Left lung (tissue), 10 donors: ENCODE results near the gene KIAA0513. TPM values are rescaled to one million over a fixed set of nuclear protein-coding genes. Genes with fewer than 3 reads are reported as not detected.

Experiments used
- ATAC-seq: fragments of 200-7000 bp; cut with Tn5 transposase; one replicate; pipeline ENCODE4 v1.9.1; 2020; ENCODE audit warnings: moderate library complexity
- DNase-seq, 4 donors: peaks; one replicate each; pipeline ENCODE4 v3.0.0-alpha.2; 2013 to 2020
- H3K27ac ChIP-seq, 2 donors: fragments of 200-600 bp; sonication (generic) in 1 of 2; one replicate each; pipeline versions ENCODE4 v1.5.0 to v1.8.0; 2020 to 2021
- H3K27me3 ChIP-seq, 2 donors: fragments of 200-600 bp; sonication (generic) in 1 of 2; one replicate each; pipeline versions ENCODE4 v1.5.0 to v1.8.0; 2020 to 2021
- H3K36me3 ChIP-seq, 2 donors: fragments of 200-600 bp; sonication (generic) in 1 of 2; one replicate each; pipeline versions ENCODE4 v1.5.0 to v1.8.0; 2020 to 2021
- H3K4me1 ChIP-seq, 2 donors: fragments of 200-600 bp; one replicate each; pipeline ENCODE4 v1.8.0; 2021
- H3K4me3 ChIP-seq, 2 donors: fragments of 200-600 bp; sonication (generic) in 1 of 2; one replicate each; pipeline versions ENCODE4 v1.5.0 to v1.8.0; 2020 to 2021; ENCODE audit warnings: mild to moderate bottlenecking in 1 of 2
- H3K9me3 ChIP-seq, 2 donors: fragments of 200-600 bp; sonication (generic) in 1 of 2; one replicate each; pipeline versions ENCODE4 v1.5.0 to v1.8.0; 2020 to 2021
- CTCF ChIP-seq, 2 donors: fragments of 200-600 bp; sonication (generic) in 1 of 2; IDR thresholded peaks; one replicate each; pipeline versions ENCODE4 v1.5.0 to v1.8.0; 2021; ENCODE audit warnings: antibody characterized with exemption in 2 of 2
- intact Hi-C, 2 donors: fragments of 100-400 bp; cut with DNase I; formaldehyde crosslinking; loops; one replicate each; pipeline versions ENCODE4 v1.11.2 to v1.14.2; 2022
- polyA plus RNA-seq, 6 donors: library from polyadenylated mRNA; unstranded; fragments of 120-200 nt; gene quantifications; one replicate each; pipeline ENCODE4 v1.2.1, GENCODE V29; 2013; ENCODE audit not compliant: insufficient read length in 6 of 6
- total RNA-seq, 2 donors: library from RNA; stranded (reverse); fragmentation: NEBNext Ultra II Directional; extraction: Animal tissue kit (Norgen Biotek cat#: 25700); gene quantifications; one replicate each; pipeline ENCODE4 v1.2.1, GENCODE V29; 2021
- donor health status: DM: no; HTN: yes; CAD: no.
- donor health status: DM: no; HTN: no; CAD: no.

Gene KIAA0513
- total and polyA plus RNA-seq, 8 donors: 4.4 to 31.7 (median 7.6) TPM

GRCh38 chr16:85123891-85124635 is 96.5 kb downstream of the KIAA0513 start:
- DNase-seq: peak; percentile 60 to 87 (median 77)
- H3K36me3 ChIP-seq: no peaks in the 10 kb centered on the region
- intact Hi-C loops: no loop called here
- no peaks in the 10 kb centered on the region for H3K9me3 ChIP-seq
- no peak for TF ChIP-seq CTCF (IDR thresholded peaks at IDR 0.05)
- ATAC-seq: peak; percentile 65
- H3K27me3 ChIP-seq: no peaks in the 10 kb centered on the region
- peaks cover 9 to 16% of the 10 kb centered on the region in 2 donors for H3K4me1 ChIP-seq
- H3K4me3 ChIP-seq: no peak overlapping the region
- peak overlapping the region; percentile 69 to 83 for H3K27ac ChIP-seq

- H3K27me3 ChIP-seq: no peaks in the 10 kb centered on the region
- TF ChIP-seq CTCF (IDR thresholded peaks at IDR 0.05): no peak
- H3K27ac ChIP-seq: peak overlapping the region; percentile 69 to 83
- no peaks in the 10 kb centered on the region for H3K9me3 ChIP-seq
- no peak overlapping the region for H3K4me3 ChIP-seq
- peaks cover 9 to 16% of the 10 kb centered on the region in 2 donors for H3K4me1 ChIP-seq
- intact Hi-C loops: no loop called here
- no peaks in the 10 kb centered on the region for H3K36me3 ChIP-seq
- ATAC-seq (no peak), DNase-seq (no peak)
These were observed 97.2 kb downstream of the KIAA0513 start for GRCh38 chr16:85124636-85125346.

- Histone ChIP-seq H3K27ac (no peak overlapping the region), H3K9me3 (no peaks in the 10 kb centered on the region), H3K4me1 (peaks cover 13 to 23% of the 10 kb centered on the region in 2 donors), H3K4me3 (no peak overlapping the region), H3K27me3 (no peaks in the 10 kb centered on the region), H3K36me3 (no peaks in the 10 kb centered on the region)
- ATAC-seq: no peak
- no peak for DNase-seq
- intact Hi-C loops: no loop called here
- TF ChIP-seq CTCF (IDR thresholded peaks at IDR 0.05): no peak
These were observed 98.2 kb downstream of the KIAA0513 start for GRCh38 chr16:85125570-85126393.

GRCh38 chr16:85126394-85126704 is 98.8 kb downstream of the KIAA0513 start:
- peaks cover 16 to 25% of the 10 kb centered on the region in 2 donors for H3K4me1 ChIP-seq
- H3K4me3 ChIP-seq: no peak overlapping the region
- H3K27ac ChIP-seq: peak overlapping the region in 1 of 2 donors; percentile 62
- no peak for DNase-seq
- ATAC-seq: no peak
- no peaks in the 10 kb centered on the region for H3K9me3 ChIP-seq
- intact Hi-C loops: no loop called here
- TF ChIP-seq CTCF (IDR thresholded peaks at IDR 0.05): no peak
- no peaks in the 10 kb centered on the region for H3K36me3 ChIP-seq
- H3K27me3 ChIP-seq: no peaks in the 10 kb centered on the region
